Upper lobe of left lung (tissue), 6 donors: ENCODE results near the gene CRTAC1. TPM values are rescaled to one million over a fixed set of nuclear protein-coding genes. Genes with fewer than 3 reads are reported as not detected.
A peak's percentile ranks its signal among the peaks of the same experiment; 100 is the strongest.

Source experiments
- ATAC-seq, 2 donors: fragments of 200-7000 bp; cut with Tn5 transposase; one replicate each; pipeline ENCODE4 v1.9.1; 2022; ENCODE audit warnings: mild to moderate bottlenecking in 2 of 2, moderate library complexity in 2 of 2; ENCODE audit not compliant: low FRiP score in 2 of 2
- DNase-seq, 2 donors: peaks; one replicate each; pipeline ENCODE4 v3.0.0-alpha.2; 2019 to 2020
- H3K27ac ChIP-seq, 4 donors: fragments of 200-600 bp; sonication (generic); one replicate each; pipeline ENCODE4 v1.5.1; 2016 to 2019
- H3K27me3 ChIP-seq, 4 donors: fragments of 200-600 bp; sonication (generic); one replicate each; pipeline ENCODE4 v1.5.1; 2017 to 2019
- H3K36me3 ChIP-seq, 4 donors: fragments of 200-600 bp; sonication (generic); one replicate each; pipeline ENCODE4 v1.5.1; 2016 to 2019
- H3K4me1 ChIP-seq, 4 donors: fragments of 200-600 bp; sonication (generic); one replicate each; pipeline ENCODE4 v1.5.1; 2018 to 2019
- H3K4me3 ChIP-seq, 4 donors: fragments of 200-600 bp; sonication (generic); one replicate each; pipeline ENCODE4 v1.5.1; 2017 to 2019; ENCODE audit warnings: mild to moderate bottlenecking in 2 of 4, moderate library complexity in 1 of 4
- H3K9me3 ChIP-seq, 4 donors: fragments of 200-600 bp; sonication (generic); one replicate each; pipeline ENCODE4 v1.5.1; 2018 to 2019
- CTCF ChIP-seq, 6 experiments: fragments of 450-650 bp in 4 of 6; fragments of 200-600 bp in 2 of 6; sonication (generic) in 2 of 6; IDR thresholded peaks; one replicate each; pipeline ENCODE4 v1.5.1; 2016 to 2019; ENCODE audit warnings: antibody characterized with exemption in 6 of 6
- EP300 ChIP-seq, 4 donors: sonication (generic); formaldehyde crosslinking; IDR thresholded peaks; one replicate each; pipeline ENCODE4 v1.5.1; 2017; ENCODE audit warnings: antibody characterized with exemption in 4 of 4, control low read depth in 2 of 4
- POLR2A ChIP-seq, 4 donors: fragments of 450-650 bp; IDR thresholded peaks; one replicate each; pipeline ENCODE4 v1.5.1; 2016 to 2017; ENCODE audit warnings: antibody characterized with exemption in 4 of 4, mild to moderate bottlenecking in 2 of 4
- POLR2AphosphoS5 ChIP-seq, 2 donors: sonication (generic); formaldehyde crosslinking; IDR thresholded peaks; one replicate each; pipeline ENCODE4 v1.5.1; 2017; ENCODE audit warnings: antibody characterized with exemption in 2 of 2
- WGBS, 2 donors: methylation state at CpG; one replicate each; pipeline ENCODE4 v1.1.5; 2017 to 2018; 5-methylcytosine and 5-hydroxymethylcytosine counted together
- total RNA-seq, 6 donors: library from RNA; depleted of rRNA in 4 of 6; stranded (reverse); fragments of >200 nt in 4 of 6; gene quantifications; one replicate each; pipeline versions ENCODE4 v1.1.0 to v1.2.1, GENCODE V29; 2016 to 2021
- donor health status: DM: no; HTN: no; CAD: no; lungs with moderate emphysema.
- donor health status: DM: no; HTN: yes; CAD: no; lungs with severe emphysema.

The CRTAC1 gene
- total RNA-seq, 6 donors from 2014 or later = 40.6 to 123 (median 77.3) TPM

- DNase-seq = peak in 1 of 2 donors; percentile 77
- 88 to 90% methylated on average over 14 to 22 of the region's 23 CpGs for WGBS, 2 donors
- Histone ChIP-seq H3K4me1 (no peaks in the 10 kb centered on the region), H3K9me3 (no peaks in the 10 kb centered on the region), H3K27me3 (no peaks in the 10 kb centered on the region), H3K36me3 (no peaks in the 10 kb centered on the region), H3K27ac (no peak overlapping the region), H3K4me3 (no peak overlapping the region)
- TF ChIP-seq POLR2AphosphoS5 (IDR thresholded peaks at IDR 0.05) (no peak), POLR2A (IDR thresholded peaks at IDR 0.05) (no peak), CTCF (IDR thresholded peaks at IDR 0.05) (no peak), EP300 (IDR thresholded peaks at IDR 0.05) (no peak)
- no peak for ATAC-seq
Measured at GRCh38 chr10:97936126-97936525, 94.3 kb downstream of the CRTAC1 start.

GRCh38 chr10:97932932-97933530 is 97.4 kb downstream of the CRTAC1 start:
- DNase-seq (peak in 1 of 2 donors; percentile 48), ATAC-seq (no peak)
- TF ChIP-seq EP300 (IDR thresholded peaks at IDR 0.05) (no peak), POLR2A (IDR thresholded peaks at IDR 0.05) (no peak), CTCF (IDR thresholded peaks at IDR 0.05) (no peak)
- H3K9me3 ChIP-seq = no peaks in the 10 kb centered on the region
- H3K4me3 ChIP-seq = no peak overlapping the region
- no peaks in the 10 kb centered on the region for H3K36me3 ChIP-seq
- no peak overlapping the region for H3K27ac ChIP-seq
- WGBS, 2 donors = 90 to 94% methylated on average over 7 to 10 of the region's 10 CpGs
- H3K27me3 ChIP-seq = no peaks in the 10 kb centered on the region
- no peaks in the 10 kb centered on the region for H3K4me1 ChIP-seq

GRCh38 chr10:97931041-97931440 is 99.4 kb downstream of the CRTAC1 start:
- H3K36me3 ChIP-seq = no peaks in the 10 kb centered on the region
- DNase-seq (no peak), ATAC-seq (no peak)
- TF ChIP-seq POLR2A (IDR thresholded peaks at IDR 0.05) = no peak
- TF ChIP-seq EP300 (IDR thresholded peaks at IDR 0.05) = no peak
- TF ChIP-seq POLR2AphosphoS5 (IDR thresholded peaks at IDR 0.05) = no peak
- no peak overlapping the region for H3K27ac ChIP-seq
- no peaks in the 10 kb centered on the region for H3K4me1 ChIP-seq
- no peaks in the 10 kb centered on the region for H3K9me3 ChIP-seq
- no peaks in the 10 kb centered on the region for H3K27me3 ChIP-seq
- H3K4me3 ChIP-seq = no peak overlapping the region
- WGBS, 2 donors = 65 to 74% methylated on average over 4 of the region's 4 CpGs

GRCh38 chr10:97928897-97929296 is 101.5 kb downstream of the CRTAC1 start:
- ATAC-seq = no peak
- TF ChIP-seq POLR2AphosphoS5 (IDR thresholded peaks at IDR 0.05) = no peak
- no peak for TF ChIP-seq EP300 (IDR thresholded peaks at IDR 0.05)
- TF ChIP-seq POLR2A (IDR thresholded peaks at IDR 0.05) = no peak
- no peak for TF ChIP-seq CTCF (IDR thresholded peaks at IDR 0.05)
- no peak overlapping the region for H3K4me3 ChIP-seq
- WGBS, 2 donors = 64 to 65% methylated on average over 6 of the region's 6 CpGs
- no peaks in the 10 kb centered on the region for H3K36me3 ChIP-seq
- no peak overlapping the region for H3K27ac ChIP-seq
- no peaks in the 10 kb centered on the region for H3K9me3 ChIP-seq
- no peaks in the 10 kb centered on the region for H3K4me1 ChIP-seq
- H3K27me3 ChIP-seq = no peaks in the 10 kb centered on the region
- no peak for DNase-seq

GRCh38 chr10:97927622-97928021 is 102.8 kb downstream of the CRTAC1 start:
- H3K9me3 ChIP-seq = no peaks in the 10 kb centered on the region
- H3K4me3 ChIP-seq = no peak overlapping the region
- H3K36me3 ChIP-seq = no peaks in the 10 kb centered on the region
- no peak for DNase-seq
- H3K4me1 ChIP-seq = no peaks in the 10 kb centered on the region
- ATAC-seq = no peak
- no peak overlapping the region for H3K27ac ChIP-seq
- H3K27me3 ChIP-seq = no peaks in the 10 kb centered on the region
- 48 to 49% methylated on average over 10 of the region's 10 CpGs for WGBS, 2 donors
- no peak for TF ChIP-seq CTCF (IDR thresholded peaks at IDR 0.05)
- TF ChIP-seq POLR2AphosphoS5 (IDR thresholded peaks at IDR 0.05) = no peak
- TF ChIP-seq POLR2A (IDR thresholded peaks at IDR 0.05) = no peak
- TF ChIP-seq EP300 (IDR thresholded peaks at IDR 0.05) = no peak
